Endometrial microvascular endothelial cells (primary cell): ENCODE data around the gene DHDH. TPM values are rescaled to one million over a fixed set of nuclear protein-coding genes. Genes with fewer than 3 reads are reported as not detected.

Experiments used
- in situ Hi-C: cut with HindIII; loops from 2 replicates; pipeline ENCODE4 v1.10.0; 2017; ENCODE audit warnings: low sequenced_read_pairs, low pct_unique_long_range_greater_than_20kb; ENCODE audit errors: inconsistent ontology term
- total RNA-seq: library from RNA; depleted of rRNA; stranded (reverse); fragments of >200 nt; gene quantifications from one replicate; pipeline ENCODE4 v1.2.3, GENCODE V29; 2015; ENCODE audit errors: inconsistent ontology term

The DHDH gene
- total RNA-seq, 1 donor from 2014 or later = not detected

GRCh38 chr19:48963371-48964204 lies 30.1 kb downstream of the DHDH start:
- in situ Hi-C loops = no loop called here

GRCh38 chr19:48964205-48965039 lies 30.9 kb downstream of the DHDH start:
- in situ Hi-C loops = no loop called here

GRCh38 chr19:48965040-48965805 lies 31.7 kb downstream of the DHDH start, which contains the start of gene FTL:
Gene FTL, plus strand, starts transcription at chr19:48965309. Its CDS starts 199 bp downstream, at chr19:48965508.
- in situ Hi-C loops = no loop called here

- in situ Hi-C loops = no loop called here
These were observed 32.5 kb downstream of the DHDH start for GRCh38 chr19:48965806-48966540.

GRCh38 chr19:48966541-48967345 lies 33.2 kb downstream of the DHDH start:
- in situ Hi-C loops = no loop called here

GRCh38 chr19:48967346-48968178 lies 34.1 kb downstream of the DHDH start:
- in situ Hi-C loops = no loop called here

GRCh38 chr19:48968179-48968661 lies 34.7 kb downstream of the DHDH start:
- in situ Hi-C loops = no loop called here

- in situ Hi-C loops = no loop called here
These were observed 35.3 kb downstream of the DHDH start for GRCh38 chr19:48968813-48969218.

GRCh38 chr19:48969276-48970138 lies 36.0 kb downstream of the DHDH start:
- in situ Hi-C loops = no loop called here

- in situ Hi-C loops = no loop called here
These were observed 36.8 kb downstream of the DHDH start for GRCh38 chr19:48970139-48970766.

- in situ Hi-C loops = no loop called here
These were observed 37.5 kb downstream of the DHDH start for GRCh38 chr19:48970923-48971395.

- in situ Hi-C loops = no loop called here
These were observed 42.7 kb downstream of the DHDH start for GRCh38 chr19:48975947-48976847.

- in situ Hi-C loops = no loop called here
These were observed 43.6 kb downstream of the DHDH start for GRCh38 chr19:48977061-48977460.

GRCh38 chr19:48982280-48982679 lies 48.8 kb downstream of the DHDH start:
- in situ Hi-C loops = no loop called here
